Activated naive CD4-positive, alpha-beta T cell treated with anti-CD3 and anti-CD28 coated beads, Interleukin-2, amount 50 U/mL, for 72 hours (primary cell): Measurements from ENCODE around the gene SDHC. TPM values are rescaled to one million over a fixed set of nuclear protein-coding genes. Genes with fewer than 3 reads are reported as not detected.
A peak's percentile ranks its signal among the peaks of the same experiment; 100 is the strongest.

ENCODE experiments used
- ATAC-seq, 2 donors: fragments of 150-1000 bp; cut with Tn5 transposase; 2 replicates each; pipeline ENCODE4 v1.10.0; 2021; ENCODE audit warnings: mild to moderate bottlenecking in 2 of 2, moderate library complexity in 2 of 2
- DNase-seq, 2 donors: peaks; one replicate each; pipeline ENCODE4 v3.0.0; 2021 to 2022; ENCODE audit warnings: low spot score in 2 of 2
- H3K27ac Mint-ChIP-seq, 2 donors: one replicate each; pipeline ENCODE4 v1.8.0; 2022; ENCODE audit warnings: mild to moderate bottlenecking in 2 of 2, mixed read lengths in 2 of 2
- H3K36me3 Mint-ChIP-seq, 2 donors: one replicate each; pipeline ENCODE4 v1.8.0; 2022; ENCODE audit warnings: mixed read lengths in 2 of 2
- H3K9me3 Mint-ChIP-seq, 2 donors: one replicate each; pipeline ENCODE4 v1.8.0; 2022; ENCODE audit warnings: mixed read lengths in 2 of 2
- total RNA-seq, 2 donors: library from RNA; stranded (reverse); gene quantifications; one replicate each; pipeline ENCODE4 v1.2.3, GENCODE V29; 2022

SDHC gene, protein sequence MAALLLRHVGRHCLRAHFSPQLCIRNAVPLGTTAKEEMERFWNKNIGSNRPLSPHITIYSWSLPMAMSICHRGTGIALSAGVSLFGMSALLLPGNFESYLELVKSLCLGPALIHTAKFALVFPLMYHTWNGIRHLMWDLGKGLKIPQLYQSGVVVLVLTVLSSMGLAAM
- total RNA-seq, result 100 to 1,000 TPM; 179 to 207 TPM

DNA sequence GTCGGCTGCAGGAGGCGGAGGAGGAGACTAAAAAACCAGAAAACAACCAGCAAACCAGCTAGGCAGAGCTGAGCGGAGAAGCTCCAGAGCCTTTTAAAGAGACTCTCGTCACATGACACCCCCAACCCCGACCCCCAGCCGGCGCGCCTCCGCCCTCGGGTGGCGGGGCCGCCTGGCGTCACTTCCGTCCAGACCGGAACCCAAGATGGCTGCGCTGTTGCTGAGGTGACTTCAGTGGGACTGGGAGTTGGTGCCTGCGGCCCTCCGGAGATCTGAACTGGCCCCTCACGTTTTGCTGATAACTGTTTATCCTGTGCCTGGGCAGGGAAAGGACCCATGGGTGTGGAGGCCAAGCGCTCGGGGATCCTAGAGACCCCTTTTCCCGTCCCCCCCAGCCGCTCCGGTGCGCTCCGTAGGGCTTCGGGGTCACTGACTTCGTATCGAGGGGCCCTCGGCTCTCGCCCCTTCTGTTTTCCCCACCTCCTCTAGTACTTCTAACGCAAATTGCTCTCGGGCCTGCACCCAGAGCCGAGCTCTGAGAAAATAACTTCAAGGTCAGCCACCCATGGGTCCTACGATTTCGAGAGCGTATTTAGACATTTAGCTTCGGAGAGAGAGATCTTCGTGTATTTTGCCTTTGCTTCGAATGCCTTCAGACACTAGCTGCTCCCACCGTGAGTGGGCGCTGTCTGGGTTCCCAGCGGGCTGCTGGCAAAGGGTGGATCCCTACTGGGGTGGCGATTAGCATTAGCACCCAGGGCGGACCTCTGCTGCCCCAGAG, at the start of gene SDHC:
SDHC (plus strand) TSS at position 181 of the 781 bp plus-strand sequence; CDS start at position 206, 25 bp downstream.
- DNase-seq (peak; percentile 88), ATAC-seq (peak; percentile 99 to 100)
- Mint-ChIP-seq H3K36me3 (peaks cover 6 to 15% of the 10 kb centered on the region in 2 donors), H3K9me3 (no peaks in the 10 kb centered on the region), H3K27ac (peak within 1 kb of the TSS; percentile 99)

DNA sequence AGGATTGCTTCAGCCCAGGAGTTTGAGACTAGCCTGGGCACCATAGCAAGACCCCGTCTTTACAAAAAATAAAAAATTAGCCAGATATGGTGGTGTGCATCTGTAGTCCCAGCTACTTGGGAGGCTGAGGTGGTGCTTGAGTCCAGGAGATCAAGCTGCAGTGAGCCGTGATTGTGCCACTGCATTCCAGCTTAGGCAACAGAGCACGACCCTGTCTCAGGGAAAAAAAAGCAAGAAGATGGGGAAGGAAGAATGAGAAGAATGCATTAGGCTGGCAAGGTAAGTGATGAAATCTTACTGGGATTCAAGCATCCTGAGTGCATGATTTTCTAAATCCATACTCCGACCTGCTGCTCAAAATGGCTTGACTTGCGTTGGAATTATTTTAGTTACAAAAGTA, 48.9 kb upstream of the SDHC start:
- DNase-seq (no peak), ATAC-seq (no peak)
- no peaks in the 10 kb centered on the region for H3K9me3 Mint-ChIP-seq
- peaks cover 0 to 3% of the 10 kb centered on the region in 2 donors for H3K36me3 Mint-ChIP-seq
- H3K27ac Mint-ChIP-seq, result no peak overlapping the region

DNA sequence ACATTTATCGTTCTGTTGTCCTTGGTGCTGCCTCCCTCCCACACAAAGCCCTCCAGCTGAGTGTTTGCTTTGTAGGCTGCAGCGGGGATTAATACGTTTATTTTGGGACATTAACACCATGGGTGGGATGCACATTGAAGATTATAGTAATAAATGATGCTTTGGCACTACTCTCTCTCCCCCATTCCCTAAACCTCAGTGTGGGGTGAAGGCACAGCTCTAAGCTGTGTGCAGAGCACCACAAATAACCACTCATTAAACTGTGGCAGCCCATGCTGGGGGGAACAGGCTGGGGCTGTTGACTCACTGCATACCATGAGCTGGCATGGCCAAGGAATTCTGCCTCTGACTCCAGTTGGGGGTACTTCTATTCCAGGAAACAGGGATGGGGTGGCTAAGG, 48.0 kb upstream of the SDHC start:
- no peak overlapping the region for H3K27ac Mint-ChIP-seq
- DNase-seq (no peak), ATAC-seq (no peak)
- H3K9me3 Mint-ChIP-seq, result no peaks in the 10 kb centered on the region
- H3K36me3 Mint-ChIP-seq, result no peaks in the 10 kb centered on the region

DNA sequence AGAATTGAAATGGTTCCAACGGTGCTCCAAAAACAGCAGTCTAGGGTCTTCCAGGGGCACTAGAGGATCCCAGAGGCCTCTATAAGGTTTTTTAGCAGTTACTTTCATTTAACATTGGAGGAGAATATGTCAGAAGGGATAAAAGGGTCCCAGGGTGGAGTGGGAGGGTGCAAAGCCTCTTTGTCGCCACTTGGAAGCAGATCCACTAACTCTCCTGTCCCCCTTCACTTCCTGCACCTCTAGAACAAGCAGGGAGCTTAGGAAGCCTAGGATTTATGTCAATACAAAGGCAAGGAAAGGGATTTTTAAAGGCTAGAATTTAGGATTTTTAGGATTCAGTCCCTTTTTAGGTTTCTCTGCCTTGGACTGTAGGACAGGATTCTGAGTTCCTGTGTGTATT, 47.3 kb upstream of the SDHC start:
- Mint-ChIP-seq H3K27ac (no peak overlapping the region), H3K9me3 (no peaks in the 10 kb centered on the region), H3K36me3 (no peaks in the 10 kb centered on the region)
- DNase-seq (no peak), ATAC-seq (no peak)

DNA sequence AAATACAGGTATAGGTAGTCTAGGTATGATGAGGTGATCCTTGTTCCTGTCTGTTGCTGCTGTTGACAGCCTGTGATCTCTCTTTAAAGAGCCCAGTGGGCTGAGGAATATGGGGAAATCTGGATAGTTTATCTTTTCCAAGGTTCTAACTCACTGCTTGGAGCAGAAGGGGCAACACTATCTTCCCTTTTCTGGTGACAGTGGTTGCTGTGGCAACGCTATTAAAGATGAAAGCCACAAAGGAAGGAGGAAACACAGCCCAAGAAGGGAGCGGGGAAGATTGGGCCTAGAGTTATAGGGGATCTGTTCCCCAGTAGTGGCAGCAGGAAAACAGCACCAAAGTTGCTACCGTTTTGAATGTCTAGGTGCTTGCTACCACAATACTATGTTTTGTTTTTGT, 46.9 kb upstream of the SDHC start:
- no peak for ATAC-seq
- DNase-seq, result no peak
- Mint-ChIP-seq H3K9me3 (no peaks in the 10 kb centered on the region), H3K36me3 (no peaks in the 10 kb centered on the region), H3K27ac (no peak overlapping the region)

DNA sequence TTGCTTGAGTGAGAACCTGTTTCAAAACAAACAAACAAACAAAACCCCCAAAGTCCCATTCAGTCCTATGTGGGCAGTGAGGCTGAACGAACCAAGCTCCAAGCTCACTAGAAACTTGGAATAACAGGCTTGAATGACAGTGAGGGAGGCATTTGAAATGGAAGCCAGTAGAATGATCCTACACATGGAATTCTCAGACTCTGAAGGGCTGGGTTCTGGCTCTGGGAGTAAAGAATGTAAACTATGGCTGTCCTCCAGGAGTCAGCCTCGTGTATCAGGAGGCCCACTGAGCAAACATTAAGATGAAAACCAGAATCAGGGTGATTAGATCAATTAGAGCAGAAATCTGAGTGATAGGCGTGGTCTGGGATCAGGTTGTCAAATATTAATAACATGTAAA, 40.8 kb upstream of the SDHC start:
- Mint-ChIP-seq H3K36me3 (no peaks in the 10 kb centered on the region), H3K27ac (no peak overlapping the region), H3K9me3 (no peaks in the 10 kb centered on the region)
- ATAC-seq (no peak), DNase-seq (no peak)

DNA sequence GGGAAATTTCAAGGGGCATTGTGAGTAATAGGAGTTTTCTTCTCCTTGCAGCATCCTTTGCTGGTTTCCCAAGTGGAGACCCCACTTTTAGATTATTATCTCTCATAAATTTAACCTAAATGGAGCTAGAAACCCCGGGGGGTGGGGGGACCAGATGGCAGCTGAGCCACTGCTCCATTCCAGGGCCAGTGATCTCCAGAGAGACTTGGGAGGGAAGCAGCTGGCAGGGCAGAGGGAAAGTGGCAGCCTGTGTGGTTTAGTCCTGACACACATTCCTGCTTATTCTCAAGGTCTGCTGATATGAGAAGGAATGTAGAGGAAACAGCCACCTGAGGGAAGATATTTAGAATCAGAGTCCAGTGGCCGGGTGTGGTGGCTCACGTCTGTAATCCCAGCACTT, 39.3 kb upstream of the SDHC start:
- no peaks in the 10 kb centered on the region for H3K36me3 Mint-ChIP-seq
- no peaks in the 10 kb centered on the region for H3K9me3 Mint-ChIP-seq
- DNase-seq (no peak), ATAC-seq (no peak)
- no peak overlapping the region for H3K27ac Mint-ChIP-seq

DNA sequence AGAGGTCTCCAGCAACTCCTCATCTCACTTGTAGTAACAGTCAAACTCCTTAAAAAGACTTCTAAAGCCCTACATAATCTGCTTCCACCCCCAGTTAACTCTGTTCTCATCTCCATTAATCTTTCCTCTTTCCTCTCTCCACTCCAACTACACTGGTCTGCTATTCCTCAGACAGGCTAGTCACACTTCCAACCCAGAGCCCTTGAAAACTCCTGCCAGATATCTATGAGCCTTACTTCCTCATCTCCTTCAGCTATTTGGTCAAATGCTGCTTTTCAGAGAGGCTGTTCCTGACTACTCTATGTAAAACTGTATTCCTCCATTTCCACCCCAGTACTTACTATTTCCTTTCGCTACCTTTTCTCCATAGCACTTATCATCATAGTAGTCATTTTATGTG, 31.2 kb upstream of the SDHC start:
- no peaks in the 10 kb centered on the region for H3K9me3 Mint-ChIP-seq
- ATAC-seq (no peak), DNase-seq (no peak)
- no peaks in the 10 kb centered on the region for H3K36me3 Mint-ChIP-seq
- H3K27ac Mint-ChIP-seq, result no peak overlapping the region

DNA sequence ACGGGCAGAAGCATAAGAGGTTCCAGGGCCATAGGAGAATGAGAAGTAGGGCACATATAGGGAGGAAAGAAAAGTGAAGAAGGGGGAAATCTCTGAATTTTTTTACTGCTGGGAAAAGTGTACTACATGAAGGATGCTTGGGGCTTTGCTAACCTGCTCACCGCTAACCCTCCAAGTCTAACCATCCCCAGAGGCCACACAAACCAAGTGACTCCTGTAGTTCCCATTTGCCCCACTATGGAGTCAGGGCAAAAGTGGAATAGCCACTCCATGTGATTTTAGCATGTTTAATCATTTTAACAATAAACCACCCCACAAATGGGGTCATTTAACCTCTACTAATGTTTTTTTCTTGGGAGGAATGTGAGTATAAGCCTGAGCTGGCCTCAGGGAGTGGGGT, 29.1 kb upstream of the SDHC start:
- ATAC-seq, result no peak
- Mint-ChIP-seq H3K27ac (peak overlapping the region in 1 of 2 donors; percentile 68), H3K36me3 (no peaks in the 10 kb centered on the region), H3K9me3 (no peaks in the 10 kb centered on the region)
- no peak for DNase-seq

DNA sequence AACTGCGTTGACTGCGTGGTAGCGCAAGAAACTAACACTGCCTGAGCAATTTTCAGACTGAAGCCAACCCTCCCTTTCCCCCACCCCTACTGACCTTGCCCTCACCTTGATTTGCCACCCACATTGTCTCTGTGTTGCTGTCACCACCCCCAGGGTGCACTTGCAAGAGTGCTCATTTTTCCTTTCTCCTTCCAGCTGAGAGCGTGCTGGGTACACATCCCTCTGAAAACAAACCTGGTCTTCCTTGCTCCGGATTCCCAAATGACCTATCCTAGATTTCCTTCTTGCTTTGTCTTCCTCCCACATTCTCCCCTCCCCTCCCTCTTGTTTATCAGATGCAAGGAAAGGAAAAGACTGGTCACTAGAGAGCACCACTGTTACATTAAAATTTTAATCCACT, 28.7 kb upstream of the SDHC start:
- no peaks in the 10 kb centered on the region for H3K36me3 Mint-ChIP-seq
- ATAC-seq, result no peak
- H3K9me3 Mint-ChIP-seq, result no peaks in the 10 kb centered on the region
- no peak overlapping the region for H3K27ac Mint-ChIP-seq
- DNase-seq, result no peak

DNA sequence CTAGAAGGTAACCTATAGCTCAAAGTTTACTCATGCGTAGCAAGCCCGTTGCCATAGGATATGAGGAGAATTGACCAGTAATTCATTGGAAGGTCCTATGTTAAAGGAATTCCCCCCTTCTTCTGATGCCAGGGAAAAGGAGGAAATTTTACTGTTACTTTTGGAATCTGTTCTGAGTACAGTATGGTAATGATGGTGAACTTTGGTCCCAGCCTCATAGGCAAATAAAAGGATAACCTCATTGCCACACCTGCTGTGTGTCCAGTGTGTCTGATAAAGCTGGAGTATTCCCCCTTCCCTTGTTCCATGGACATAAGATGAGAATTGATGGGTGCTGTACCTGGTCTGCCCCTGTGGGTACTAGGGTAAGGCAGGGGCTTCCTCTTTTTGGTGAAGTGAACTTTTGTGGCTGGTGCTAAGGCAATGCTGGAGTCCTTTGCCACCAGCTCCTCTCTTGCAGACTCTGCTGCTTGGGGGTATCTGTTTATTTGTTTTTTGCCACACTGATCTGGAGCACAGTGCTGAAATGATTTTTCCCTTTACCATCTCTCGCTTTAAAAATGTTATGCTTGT, 26.6 kb upstream of the SDHC start:
- Mint-ChIP-seq H3K9me3 (no peaks in the 10 kb centered on the region), H3K36me3 (no peaks in the 10 kb centered on the region), H3K27ac (no peak overlapping the region)
- ATAC-seq (no peak), DNase-seq (no peak)

DNA sequence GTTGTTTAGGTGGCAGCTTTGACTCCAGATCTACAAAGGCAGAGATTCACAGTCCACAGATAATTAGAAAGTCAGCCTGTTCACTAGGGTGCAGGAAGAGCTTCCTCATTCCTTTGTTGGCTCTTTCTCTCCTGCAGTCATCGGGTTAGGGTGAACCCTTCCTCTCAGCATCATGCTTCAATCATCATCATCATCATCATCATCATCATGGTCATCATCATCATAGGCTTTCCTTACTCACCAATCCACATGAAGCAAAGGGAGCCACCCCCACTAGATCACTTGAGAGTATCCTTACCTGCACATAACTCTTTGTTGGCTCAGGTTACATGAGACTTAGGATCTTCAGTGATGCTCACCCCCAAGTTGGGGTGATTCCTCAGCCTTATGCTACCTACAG, 23.4 kb upstream of the SDHC start:
- H3K36me3 Mint-ChIP-seq, result no peaks in the 10 kb centered on the region

DNA sequence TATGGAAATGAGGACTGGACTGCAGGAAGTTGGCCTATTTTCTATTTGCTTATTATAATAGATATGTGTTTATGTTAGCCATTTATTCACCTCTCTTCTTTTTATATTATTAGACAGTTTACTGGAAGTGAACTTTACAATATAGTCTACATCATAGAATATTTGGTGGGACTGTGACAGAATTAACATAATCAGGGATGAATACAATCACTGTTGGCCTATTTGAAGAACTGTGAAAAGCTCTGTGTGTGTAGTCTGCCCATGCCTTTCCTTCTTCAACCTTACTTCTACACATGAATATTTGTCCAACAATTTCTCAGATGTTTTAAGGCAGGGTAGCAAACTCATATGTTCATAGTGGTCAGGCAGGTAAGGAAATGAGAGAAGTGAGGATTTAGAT, 16.8 kb upstream of the SDHC start:
- no peak for DNase-seq
- H3K27ac Mint-ChIP-seq, result no peak overlapping the region
- no peak for ATAC-seq
- no peaks in the 10 kb centered on the region for H3K36me3 Mint-ChIP-seq
- no peaks in the 10 kb centered on the region for H3K9me3 Mint-ChIP-seq

More for the DNA sequence above, 23.4 kb upstream of the SDHC start:
- DNase-seq (no peak), ATAC-seq (no peak)
- peak overlapping the region in 1 of 2 donors; percentile 53 for H3K27ac Mint-ChIP-seq
- H3K9me3 Mint-ChIP-seq, result no peaks in the 10 kb centered on the region

DNA sequence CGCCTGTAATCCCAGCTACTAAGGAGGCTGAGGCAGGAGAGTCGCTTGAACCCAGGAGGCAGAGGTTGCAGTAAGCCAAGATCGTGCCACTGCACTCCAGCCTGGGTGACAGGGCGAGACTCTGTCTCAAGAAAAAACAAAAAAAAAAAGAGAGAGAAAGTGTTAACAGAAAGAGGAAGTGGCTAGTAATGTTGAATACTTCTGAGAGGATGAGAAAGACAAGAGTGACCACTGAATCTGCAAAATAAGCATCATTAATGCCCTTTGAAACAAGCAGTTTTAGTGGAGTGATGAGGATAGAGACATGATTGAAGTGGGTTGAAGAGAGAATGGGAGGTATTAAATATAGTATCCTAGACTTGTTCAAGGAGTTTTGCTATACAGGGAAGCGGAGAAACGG, 16.1 kb upstream of the SDHC start:
- H3K36me3 Mint-ChIP-seq, result no peaks in the 10 kb centered on the region
- no peaks in the 10 kb centered on the region for H3K9me3 Mint-ChIP-seq
- ATAC-seq (no peak), DNase-seq (no peak)
- no peak overlapping the region for H3K27ac Mint-ChIP-seq

DNA sequence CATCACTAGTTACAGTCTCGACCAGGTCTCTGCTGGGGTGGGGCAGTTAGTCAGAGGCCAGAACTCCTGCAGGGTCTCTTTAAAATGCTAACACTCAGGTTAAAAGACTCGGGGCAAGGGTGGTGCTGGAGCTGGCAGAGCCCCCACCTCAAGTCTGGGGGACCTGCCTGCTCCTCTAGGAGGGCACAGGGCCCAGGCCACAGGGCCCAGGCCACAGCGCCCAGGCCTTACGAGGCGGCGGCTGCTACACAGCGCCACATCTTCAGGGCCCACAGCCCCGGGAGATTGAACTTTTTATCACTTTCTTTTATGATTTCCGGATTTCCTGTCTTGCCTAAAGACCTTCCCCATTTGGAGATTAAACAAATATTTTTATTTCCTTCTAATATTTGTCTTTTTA, 14.8 kb upstream of the SDHC start:
- no peaks in the 10 kb centered on the region for H3K36me3 Mint-ChIP-seq
- H3K27ac Mint-ChIP-seq, result no peak overlapping the region
- ATAC-seq (no peak), DNase-seq (no peak)
- no peaks in the 10 kb centered on the region for H3K9me3 Mint-ChIP-seq

DNA sequence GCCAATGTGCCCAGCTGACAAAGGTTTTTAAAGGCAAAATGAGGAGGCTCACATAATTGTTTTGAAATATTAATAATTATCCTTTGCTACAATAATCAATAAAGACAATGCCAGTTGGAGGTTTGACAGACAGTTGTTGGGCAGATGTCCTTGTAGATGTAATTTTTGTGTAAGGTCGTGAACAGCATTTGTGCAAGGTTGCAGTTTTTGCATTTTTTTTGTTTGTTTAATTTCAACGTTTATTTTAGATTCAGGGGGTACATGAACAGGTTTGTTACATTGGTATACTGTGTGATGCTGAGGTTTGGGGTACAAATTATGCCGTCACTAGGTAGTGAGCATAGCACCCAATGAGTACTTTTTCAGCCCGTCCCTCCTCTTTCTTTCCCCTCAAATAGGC, 13.7 kb upstream of the SDHC start:
- no peak overlapping the region for H3K27ac Mint-ChIP-seq
- peaks cover 0 to under 1% of the 10 kb centered on the region in 2 donors for H3K36me3 Mint-ChIP-seq
- ATAC-seq (no peak), DNase-seq (no peak)
- no peaks in the 10 kb centered on the region for H3K9me3 Mint-ChIP-seq

DNA sequence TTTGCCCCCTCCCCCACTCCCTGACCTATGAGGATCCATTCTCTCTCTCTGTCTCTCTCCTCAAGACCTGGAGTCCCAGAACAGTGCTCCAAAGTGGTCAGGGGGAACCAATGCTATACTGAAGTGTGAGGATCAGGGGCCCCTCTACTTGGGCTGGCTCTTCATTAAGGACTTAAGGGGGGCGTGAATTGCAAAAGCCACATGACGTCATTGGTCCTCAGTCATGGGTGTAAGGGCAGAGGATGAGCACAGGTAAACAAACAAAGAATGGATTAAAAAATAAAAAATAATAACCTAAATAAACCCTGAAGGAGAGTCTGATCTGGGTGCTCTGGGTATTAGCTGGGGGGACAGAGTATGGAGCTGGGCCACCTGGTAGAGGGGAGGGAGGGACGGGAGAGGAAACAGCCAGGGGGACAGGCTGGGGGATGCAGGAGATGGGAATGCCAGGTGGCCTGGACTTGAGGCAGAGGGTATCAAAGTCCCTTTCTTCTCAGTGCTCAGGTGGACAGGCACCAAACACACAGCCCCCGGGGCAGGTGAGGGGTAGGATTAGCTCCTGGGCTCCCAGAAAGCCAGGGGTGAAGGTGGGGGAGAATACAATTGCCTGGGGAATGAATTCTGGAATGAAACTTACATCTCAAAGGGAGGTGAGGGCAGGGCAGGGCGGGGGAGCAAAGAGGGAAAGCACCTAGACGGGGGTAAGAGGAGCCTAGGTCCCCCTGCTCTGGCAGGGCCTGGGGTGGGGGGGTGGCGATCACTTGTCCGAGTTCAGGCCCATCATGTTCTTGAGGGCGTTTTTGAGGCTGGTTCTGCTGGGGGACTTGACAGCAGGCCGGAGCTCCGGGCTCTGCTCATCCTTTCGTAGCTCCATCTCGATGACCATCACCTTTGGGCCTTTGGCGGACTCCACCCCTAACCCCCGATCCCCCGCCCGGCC, 9.0 kb upstream of the SDHC start:
- DNase-seq, result no peak
- H3K9me3 Mint-ChIP-seq, result no peaks in the 10 kb centered on the region
- H3K27ac Mint-ChIP-seq, result peak overlapping the region; percentile 94
- peak in 1 of 2 donors; percentile 39 for ATAC-seq
- peaks cover 5 to 7% of the 10 kb centered on the region in 2 donors for H3K36me3 Mint-ChIP-seq
